Measurements from ENCODE around the gene COL27A1.

GRCh38 chr9:114149181-114149580 is 6.2 kb upstream of the COL27A1 start:
- TF ChIP-seq CTCF (conservative IDR thresholded peaks at IDR 0.05; ENCODE audit: low read depth, low read length) (no peak), EZH2 (IDR thresholded peaks at IDR 0.05; ENCODE audit: borderline replicate concordance, low read depth, low read length, poor library complexity, severe bottlenecking) (no peak)

All from A673 (cell line).